Neutrophil (primary cell): ENCODE data around the gene MAP10.

Experiments used
- H3K27ac ChIP-seq: fragments of 200-600 bp; sonication (generic); 2 replicates; pipeline ENCODE4 v1.5.1; 2016; ENCODE audit warnings: mild to moderate bottlenecking, moderate library complexity
- H3K27me3 ChIP-seq: fragments of 200-600 bp; sonication (generic); 2 replicates; pipeline ENCODE4 v1.6.0; 2016; ENCODE audit warnings: mild to moderate bottlenecking
- H3K36me3 ChIP-seq: fragments of 200-600 bp; sonication (generic); 2 replicates; pipeline ENCODE4 v1.5.1; 2017
- H3K4me1 ChIP-seq, 2 experiments: fragments of 200-600 bp in 1 of 2; sonication (generic) in 1 of 2; 1 replicate in 1 of 2; 2 replicates in 1 of 2; pipeline versions ENCODE4 v1.5.1 to v1.6.1; 2013 to 2016; ENCODE audit warnings: low read depth in 1 of 2, low read length in 1 of 2, mild to moderate bottlenecking in 1 of 2, moderate library complexity in 1 of 2; ENCODE audit not compliant: control insufficient read depth in 1 of 2, insufficient read depth in 1 of 2
- H3K4me3 ChIP-seq, 2 experiments: fragments of 200-600 bp in 1 of 2; sonication (generic) in 1 of 2; 1 replicate in 1 of 2; 2 replicates in 1 of 2; pipeline ENCODE4 v1.5.1; 2013 to 2016; ENCODE audit warnings: low read depth in 1 of 2, low read length in 1 of 2, mild to moderate bottlenecking in 1 of 2, moderate library complexity in 1 of 2
- H3K9me3 ChIP-seq: fragments of 200-600 bp; sonication (generic); 2 replicates; pipeline ENCODE4 v1.5.1; 2016
- CTCF ChIP-seq: fragments of 200-600 bp; sonication (generic); IDR thresholded peaks from 2 replicates; pipeline ENCODE4 v1.5.1; 2016; ENCODE audit warnings: antibody characterized with exemption

Gene MAP10, protein sequence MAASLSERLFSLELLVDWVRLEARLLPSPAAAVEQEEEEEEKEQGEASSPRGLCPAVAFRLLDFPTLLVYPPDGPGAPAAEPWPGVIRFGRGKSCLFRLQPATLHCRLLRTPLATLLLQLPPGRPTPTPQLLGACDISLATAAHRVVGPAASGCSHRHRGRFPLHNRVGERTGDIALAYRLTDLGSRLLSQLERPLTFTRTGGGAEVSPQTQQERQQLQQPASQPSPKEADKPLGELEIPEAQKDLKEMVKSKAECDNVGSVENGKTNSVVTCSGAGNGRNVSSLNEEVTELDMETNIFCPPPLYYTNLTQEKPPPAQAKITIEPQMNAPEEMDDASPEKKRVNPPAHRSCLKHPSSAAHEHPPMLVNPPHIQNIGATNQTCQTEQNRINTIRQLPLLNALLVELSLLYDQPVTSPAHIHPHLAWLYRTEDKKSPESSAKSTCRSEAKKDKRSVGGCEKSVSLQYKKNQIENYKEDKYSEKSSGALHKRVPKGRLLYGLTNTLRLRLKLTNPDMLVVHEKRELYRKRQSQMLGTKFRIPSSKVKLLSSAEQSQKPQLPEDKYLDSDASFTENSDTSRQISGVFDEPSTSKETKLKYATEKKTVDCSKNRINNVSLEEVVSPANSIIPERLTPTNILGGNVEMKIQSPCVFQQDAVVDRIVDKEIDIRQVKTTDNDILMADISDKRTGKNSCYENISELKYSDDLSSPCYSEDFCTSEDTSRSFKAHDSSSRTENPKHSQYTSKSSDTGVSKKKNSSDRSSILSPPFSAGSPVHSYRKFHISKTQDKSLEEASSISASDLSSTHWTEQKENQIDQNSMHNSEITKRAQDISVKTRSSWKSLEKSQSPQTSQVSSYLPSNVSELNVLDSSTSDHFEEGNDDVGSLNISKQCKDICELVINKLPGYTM

GRCh38 chr1:232805269-232806185, at the start of gene MAP10:
Gene MAP10, plus strand, starts transcription at chr1:232805416. Its CDS starts 34 bp downstream, at chr1:232805450.
- Histone ChIP-seq H3K4me3 (peak within 1 kb of the TSS; percentile 71 to 72), H3K36me3 (no peaks in the 10 kb centered on the region), H3K9me3 (no peaks in the 10 kb centered on the region), H3K27me3 (no peaks in the 10 kb centered on the region), H3K4me1 (peaks cover 6 to 12% of the 10 kb centered on the region in 2 experiments), H3K27ac (peak within 1 kb of the TSS; percentile 75)
- TF ChIP-seq CTCF, result no peak

GRCh38 chr1:232764458-232765251, 40.6 kb upstream of the MAP10 start:
- H3K27ac ChIP-seq, result no peak overlapping the region
- no peaks in the 10 kb centered on the region for H3K9me3 ChIP-seq
- no peaks in the 10 kb centered on the region for H3K27me3 ChIP-seq
- H3K4me1 ChIP-seq, result peaks cover 19 to 21% of the 10 kb centered on the region in 2 experiments
- no peaks in the 10 kb centered on the region for H3K36me3 ChIP-seq
- TF ChIP-seq CTCF, result no peak
- no peak overlapping the region for H3K4me3 ChIP-seq

DNA sequence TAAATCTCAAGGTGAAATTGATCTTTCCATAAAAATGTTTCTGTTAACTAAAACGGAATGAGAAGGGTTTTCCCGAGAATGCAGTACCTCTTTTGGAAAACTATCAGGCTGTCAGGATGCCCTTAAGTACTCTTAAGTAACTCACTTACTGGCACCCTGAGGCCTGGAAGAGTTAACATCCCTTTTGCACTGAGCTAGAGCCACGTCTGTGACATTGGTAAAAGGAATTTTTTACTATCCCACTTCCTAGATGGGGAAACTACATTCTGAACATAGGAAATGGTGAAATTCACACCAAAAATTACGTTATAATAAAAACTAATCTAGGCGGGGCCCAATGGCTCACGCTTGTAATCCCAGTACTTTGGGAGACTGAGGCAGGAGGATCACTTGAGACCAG, 39.7 kb upstream of the MAP10 start:
- H3K4me3 ChIP-seq, result no peak overlapping the region

GRCh38 chr1:232766241-232766890, 38.9 kb upstream of the MAP10 start:
- Histone ChIP-seq H3K27me3 (no peaks in the 10 kb centered on the region), H3K4me3 (no peak overlapping the region), H3K27ac (no peak overlapping the region), H3K36me3 (no peaks in the 10 kb centered on the region), H3K4me1 (peaks cover 19 to 21% of the 10 kb centered on the region in 2 experiments), H3K9me3 (no peaks in the 10 kb centered on the region)
- TF ChIP-seq CTCF, result no peak

More for the DNA sequence above, 39.7 kb upstream of the MAP10 start:
- no peaks in the 10 kb centered on the region for H3K9me3 ChIP-seq
- peaks cover 19 to 21% of the 10 kb centered on the region in 2 experiments for H3K4me1 ChIP-seq
- no peaks in the 10 kb centered on the region for H3K36me3 ChIP-seq
- H3K27ac ChIP-seq, result no peak overlapping the region
- no peaks in the 10 kb centered on the region for H3K27me3 ChIP-seq
- TF ChIP-seq CTCF, result no peak
